ENCODE results near the gene VSIG10L.

VSIG10L gene

DNA sequence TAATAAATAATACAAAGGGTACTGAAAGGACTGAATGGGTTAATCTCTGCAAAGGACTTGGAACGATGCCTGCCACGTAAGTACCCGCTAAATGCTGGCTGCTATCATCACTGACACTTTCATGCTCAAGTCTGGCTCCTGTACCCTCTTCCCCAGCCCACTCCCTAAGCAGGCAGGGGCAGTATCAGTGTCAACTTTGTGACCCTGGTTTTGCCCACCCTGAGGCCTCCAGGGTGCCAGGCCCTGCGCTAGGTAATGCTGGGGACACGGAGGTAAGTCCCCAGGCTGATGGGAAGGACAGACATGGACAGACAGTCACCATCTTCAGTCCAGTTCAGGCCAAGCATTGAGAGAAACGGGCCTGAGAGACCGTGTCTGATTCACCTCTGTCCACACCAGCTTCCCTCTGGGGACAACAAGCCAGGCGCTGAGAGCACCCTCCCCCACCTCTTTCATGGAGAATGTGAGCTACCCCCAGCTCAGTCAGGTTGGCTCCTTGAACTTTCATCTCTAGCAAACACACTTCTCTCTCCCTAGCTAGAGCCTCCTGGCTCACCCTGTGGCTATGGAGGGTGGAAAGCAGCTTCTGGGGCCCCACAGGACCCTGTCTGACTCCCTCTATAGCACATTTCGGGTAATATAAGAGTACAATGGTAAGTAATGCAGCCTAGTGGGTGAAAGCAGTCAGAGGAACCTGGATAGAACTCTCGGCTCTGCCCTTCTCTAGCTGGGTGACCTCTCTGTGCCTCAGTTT lies 23.4 kb upstream of the VSIG10L start:
- DNase-seq, result no peak

DNA sequence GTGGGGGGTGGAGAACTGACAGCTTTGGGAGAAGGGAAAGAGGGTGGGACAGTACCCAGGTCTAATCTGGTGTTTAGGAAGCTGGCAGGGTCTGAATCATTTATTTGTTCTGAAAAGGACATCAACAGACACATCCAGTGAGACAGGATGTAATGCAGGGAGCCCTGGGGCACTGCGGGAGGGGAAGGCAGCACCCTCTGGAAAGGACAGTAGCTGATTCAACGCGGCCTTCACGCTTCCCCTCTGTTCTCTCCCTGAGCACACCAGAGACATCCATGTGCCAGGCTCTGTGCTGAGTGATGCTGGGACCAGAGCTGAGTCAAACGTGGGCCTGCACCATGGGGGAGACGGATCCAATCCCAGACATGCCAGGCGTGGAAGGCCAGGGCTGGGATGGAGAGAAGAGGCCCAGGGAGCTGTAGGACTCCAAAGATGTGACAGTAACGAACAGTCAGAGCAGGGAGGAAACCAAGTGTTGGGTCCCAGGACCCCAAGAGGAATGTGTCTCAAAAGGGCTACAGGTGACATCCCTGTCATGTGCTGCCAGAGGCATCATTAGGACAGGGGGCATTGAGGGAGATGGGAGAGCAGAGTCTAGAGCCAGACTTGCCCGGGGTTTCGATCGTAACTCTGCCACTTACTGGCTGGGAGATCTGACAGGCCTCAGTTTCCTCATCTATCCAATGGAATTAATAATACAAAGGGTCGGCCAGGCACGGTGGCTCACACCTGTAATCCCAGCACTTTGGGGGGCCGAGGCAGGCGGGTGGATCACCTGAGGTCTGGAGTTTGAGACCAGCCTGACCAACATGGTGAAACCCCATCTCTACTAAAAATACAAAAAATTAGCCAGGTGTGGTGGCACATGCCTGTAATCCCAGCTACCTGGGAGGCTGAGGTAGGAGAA lies 22.5 kb upstream of the VSIG10L start:
- no peak for DNase-seq

- no peak for DNase-seq
Measured at GRCh38 chr19:51361239-51361638, 19.3 kb upstream of the VSIG10L start.

GRCh38 chr19:51359294-51359693 lies 17.4 kb upstream of the VSIG10L start:
- DNase-seq, result no peak

- no peak for DNase-seq
Measured at GRCh38 chr19:51357952-51358351, 16.0 kb upstream of the VSIG10L start.

GRCh38 chr19:51356159-51356801 lies 14.3 kb upstream of the VSIG10L start:
- DNase-seq, result no peak

DNA sequence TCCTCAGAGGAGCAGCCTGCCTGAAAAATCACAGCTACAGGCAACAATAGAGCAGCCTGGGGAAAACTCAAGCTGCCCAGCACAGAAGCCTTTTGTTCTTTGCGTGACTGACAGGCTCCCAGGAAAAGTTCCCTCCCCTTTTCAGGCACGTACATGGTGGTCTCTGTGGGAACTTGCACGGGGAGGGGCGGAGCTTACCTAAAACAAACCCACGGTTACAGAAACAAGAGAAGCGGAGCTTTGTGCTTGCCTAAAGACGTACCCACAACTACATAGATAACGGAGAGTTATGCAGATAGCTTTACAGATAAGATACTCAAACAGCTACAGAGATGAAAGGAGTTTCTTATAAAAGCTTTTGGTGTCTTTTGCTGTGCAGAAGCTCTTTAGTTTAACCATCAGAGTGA lies 12.8 kb upstream of the VSIG10L start:
- DNase-seq, result no peak

GRCh38 chr19:51354103-51354741 lies 12.3 kb upstream of the VSIG10L start:
- DNase-seq, result no peak

GRCh38 chr19:51352783-51353360 lies 10.9 kb upstream of the VSIG10L start:
- DNase-seq, result no peak

DNA sequence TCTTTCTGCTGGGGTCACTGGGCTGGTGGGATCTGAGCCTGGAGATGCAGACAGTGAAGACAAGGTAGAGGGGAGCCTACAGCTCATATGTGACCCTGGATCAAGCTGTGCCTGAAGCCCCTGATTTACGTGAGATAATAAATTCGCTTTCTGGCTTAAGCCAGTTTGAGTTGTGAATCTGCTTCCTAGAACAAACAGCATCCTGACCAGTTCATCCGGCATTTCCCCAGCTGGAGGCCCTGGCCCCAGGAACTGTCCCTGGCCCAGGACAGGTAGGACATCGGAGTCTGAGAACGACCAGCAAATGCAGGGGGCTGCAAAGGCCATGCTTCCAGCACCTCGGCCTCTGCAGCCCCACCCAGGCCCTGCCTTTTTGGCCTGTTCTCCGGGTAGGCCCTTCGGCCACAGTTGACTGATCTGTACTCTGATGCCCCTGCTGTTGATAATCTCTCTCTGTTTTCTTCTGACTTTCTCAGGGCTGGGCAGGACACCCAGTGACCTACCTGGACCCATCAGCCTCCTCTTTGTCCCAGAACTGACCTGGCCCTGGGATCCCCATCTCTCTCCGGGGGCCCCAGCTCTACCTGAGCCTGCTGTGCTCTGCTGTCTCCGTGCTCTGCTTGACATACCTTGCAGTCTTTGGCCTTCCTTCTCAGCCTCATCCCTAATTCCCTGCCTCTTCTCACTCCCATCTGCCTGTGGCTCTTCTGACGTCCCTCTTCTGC lies 9.5 kb upstream of the VSIG10L start:
- DNase-seq, result no peak

- DNase-seq, result no peak
Measured at GRCh38 chr19:51347209-51347928, 5.4 kb upstream of the VSIG10L start.

- no peak for DNase-seq
Measured at GRCh38 chr19:51346742-51347141, 4.8 kb upstream of the VSIG10L start.

- no peak for DNase-seq
Measured at GRCh38 chr19:51345076-51345620, 3.2 kb upstream of the VSIG10L start.

- no peak for DNase-seq
Measured at GRCh38 chr19:51342631-51343569, 961 bp upstream of the VSIG10L start.

- DNase-seq, result no peak
Measured at GRCh38 chr19:51341066-51341465, 873 bp downstream of the VSIG10L start.

GRCh38 chr19:51339687-51340656 lies 2.0 kb downstream of the VSIG10L start:
- DNase-seq, result no peak

- DNase-seq, result no peak
Measured at GRCh38 chr19:51339313-51339686, 2.6 kb downstream of the VSIG10L start.

GRCh38 chr19:51338563-51339312 lies 3.2 kb downstream of the VSIG10L start:
- DNase-seq, result no peak

Measured in NCI-H2081 (cell line).